Osteocyte (in vitro differentiated cells): ENCODE results near the gene IL2RA. TPM values are rescaled to one million over a fixed set of nuclear protein-coding genes. Genes with fewer than 3 reads are reported as not detected.

ENCODE experiments used
- DNase-seq: peaks from one replicate; pipeline ENCODE4 v3.0.0; 2021; ENCODE audit warnings: mixed read lengths; ENCODE audit not compliant: unreplicated experiment; ENCODE audit errors: extremely low spot score
- H3K27ac Mint-ChIP-seq: one replicate; pipeline ENCODE4 v1.8.0; 2021; ENCODE audit warnings: mild to moderate bottlenecking, mixed read lengths; ENCODE audit not compliant: unreplicated experiment
- H3K27me3 Mint-ChIP-seq: one replicate; pipeline ENCODE4 v1.8.0; 2021; ENCODE audit warnings: mixed read lengths; ENCODE audit not compliant: unreplicated experiment
- H3K36me3 Mint-ChIP-seq: one replicate; pipeline ENCODE4 v1.8.0; 2021; ENCODE audit warnings: mixed read lengths; ENCODE audit not compliant: unreplicated experiment
- H3K4me1 Mint-ChIP-seq: one replicate; pipeline ENCODE4 v1.8.0; 2021; ENCODE audit warnings: mixed read lengths; ENCODE audit not compliant: unreplicated experiment
- H3K4me3 Mint-ChIP-seq: one replicate; pipeline ENCODE4 v1.8.0; 2021; ENCODE audit warnings: mild to moderate bottlenecking, moderate library complexity, mixed read lengths; ENCODE audit not compliant: unreplicated experiment
- H3K9me3 Mint-ChIP-seq: one replicate; pipeline ENCODE4 v1.8.0; 2021; ENCODE audit warnings: mixed read lengths; ENCODE audit not compliant: unreplicated experiment
- CTCF ChIP-seq: fragments of 200-600 bp; sonication (generic); IDR thresholded peaks from 2 replicates; pipeline ENCODE4 v1.5.0; 2021; ENCODE audit warnings: antibody characterized with exemption, mild to moderate bottlenecking, moderate library complexity
- total RNA-seq: library from RNA; stranded (reverse); gene quantifications from 2 replicates; pipeline ENCODE4 v1.2.1, GENCODE V29; 2021

The IL2RA gene
- total RNA-seq, 1 donor from 2014 or later = not detected

GRCh38 chr10:6103591-6103990, 41.4 kb upstream of the IL2RA start:
- TF ChIP-seq CTCF = no peak
- Mint-ChIP-seq H3K27ac (no peak overlapping the region), H3K27me3 (no peaks in the 10 kb centered on the region), H3K4me1 (no peaks in the 10 kb centered on the region), H3K36me3 (peaks cover 30% of the 10 kb centered on the region), H3K4me3 (no peak overlapping the region), H3K9me3 (no peaks in the 10 kb centered on the region)
- no peak for DNase-seq

GRCh38 chr10:6102128-6102527, 40.0 kb upstream of the IL2RA start:
- peaks cover 38% of the 10 kb centered on the region for H3K36me3 Mint-ChIP-seq

GRCh38 chr10:6101181-6101580, 39.0 kb upstream of the IL2RA start:
- DNase-seq = no peak
- Mint-ChIP-seq H3K4me3 (no peak overlapping the region), H3K27ac (no peak overlapping the region), H3K9me3 (no peaks in the 10 kb centered on the region), H3K4me1 (peaks cover 2% of the 10 kb centered on the region), H3K27me3 (no peaks in the 10 kb centered on the region), H3K36me3 (peaks cover 36% of the 10 kb centered on the region)
- no peak for TF ChIP-seq CTCF

More at GRCh38 chr10:6102128-6102527, 40.0 kb upstream of the IL2RA start:
- no peak overlapping the region for H3K27ac Mint-ChIP-seq
- no peaks in the 10 kb centered on the region for H3K9me3 Mint-ChIP-seq
- H3K4me1 Mint-ChIP-seq = no peaks in the 10 kb centered on the region
- no peak for TF ChIP-seq CTCF
- H3K4me3 Mint-ChIP-seq = no peak overlapping the region
- DNase-seq = no peak
- no peaks in the 10 kb centered on the region for H3K27me3 Mint-ChIP-seq

GRCh38 chr10:6100370-6100769, 38.2 kb upstream of the IL2RA start:
- Mint-ChIP-seq H3K27me3 (no peaks in the 10 kb centered on the region), H3K36me3 (peaks cover 36% of the 10 kb centered on the region)

GRCh38 chr10:6098156-6098555, 36.0 kb upstream of the IL2RA start:
- no peak overlapping the region for H3K4me3 Mint-ChIP-seq
- H3K36me3 Mint-ChIP-seq = peaks cover 34% of the 10 kb centered on the region

More at GRCh38 chr10:6100370-6100769, 38.2 kb upstream of the IL2RA start:
- no peak for DNase-seq
- Mint-ChIP-seq H3K4me1 (peaks cover 10% of the 10 kb centered on the region), H3K9me3 (no peaks in the 10 kb centered on the region), H3K27ac (no peak overlapping the region), H3K4me3 (no peak overlapping the region)
- no peak for TF ChIP-seq CTCF

More at GRCh38 chr10:6098156-6098555, 36.0 kb upstream of the IL2RA start:
- Mint-ChIP-seq H3K9me3 (no peaks in the 10 kb centered on the region), H3K4me1 (peaks cover 12% of the 10 kb centered on the region), H3K27me3 (no peaks in the 10 kb centered on the region), H3K27ac (no peak overlapping the region)
- no peak for TF ChIP-seq CTCF
- no peak for DNase-seq
